Colonic mucosa (tissue), 4 donors: ENCODE data around the gene TBCK. TPM values are rescaled to one million over a fixed set of nuclear protein-coding genes. Genes with fewer than 3 reads are reported as not detected.

ENCODE experiments used
- DNase-seq: peaks from one replicate; pipeline ENCODE4 v3.0.0-alpha.2; 2020
- H3K27ac ChIP-seq: fragments of 200-600 bp; one replicate; pipeline ENCODE4 v1.8.0; 2021
- H3K27me3 ChIP-seq: fragments of 200-600 bp; one replicate; pipeline ENCODE4 v1.8.0; 2021
- H3K36me3 ChIP-seq: fragments of 200-600 bp; one replicate; pipeline ENCODE4 v1.8.0; 2021
- H3K4me1 ChIP-seq: fragments of 200-600 bp; one replicate; pipeline ENCODE4 v1.8.0; 2021; ENCODE audit warnings: mild to moderate bottlenecking
- H3K4me3 ChIP-seq: fragments of 200-600 bp; one replicate; pipeline ENCODE4 v1.8.0; 2021
- H3K9ac ChIP-seq, 2 donors: one replicate each; pipeline ENCODE4 v1.7.0; 2013; ENCODE audit warnings: control low read depth in 2 of 2, low read depth in 2 of 2, low read length in 2 of 2
- H3K9me3 ChIP-seq: fragments of 200-600 bp; one replicate; pipeline ENCODE4 v1.8.0; 2021
- CTCF ChIP-seq: fragments of 200-600 bp; IDR thresholded peaks from one replicate; pipeline ENCODE4 v1.8.0; 2022; ENCODE audit warnings: antibody characterized with exemption, mild to moderate bottlenecking
- intact Hi-C: fragments of 100-400 bp; cut with DNase I; formaldehyde crosslinking; loops from one replicate; pipeline ENCODE4 v1.14.1; 2022
- total RNA-seq, 2 donors: library from RNA; stranded (reverse); fragmentation: NEBNext Ultra II Directional in 1 of 2; extraction: Animal tissue kit (Norgen Biotek cat#: 25700) in 1 of 2; gene quantifications; one replicate each; pipeline ENCODE4 v1.2.1, GENCODE V29; 2021
- donor health status: healthy.
- donor health status: DM: no; HTN: no; CAD: no.
- donor health status: DM: no; HTN: no; CAD: no.

Gene TBCK
- total RNA-seq, 2 donors from 2014 or later = 27.4 to 33.9 TPM

GRCh38 chr4:106316773-106317409 is 882 bp upstream of the TBCK start:
- Histone ChIP-seq H3K9ac (peak overlapping the region; percentile 80 to 97), H3K36me3 (no peaks in the 10 kb centered on the region), H3K4me3 (peak overlapping the region; percentile 91), H3K4me1 (no peaks in the 10 kb centered on the region), H3K27me3 (no peaks in the 10 kb centered on the region), H3K27ac (peak overlapping the region; percentile 90), H3K9me3 (no peaks in the 10 kb centered on the region)
- intact Hi-C loops = no loop called here
- DNase-seq = no peak
- TF ChIP-seq CTCF = no peak

GRCh38 chr4:106315476-106315967 is 487 bp downstream of the TBCK start:
- intact Hi-C loops = no loop called here
- H3K36me3 ChIP-seq = no peaks in the 10 kb centered on the region
- no peak for TF ChIP-seq CTCF
- no peaks in the 10 kb centered on the region for H3K27me3 ChIP-seq
- H3K4me3 ChIP-seq = peak overlapping the region; percentile 91
- H3K27ac ChIP-seq = peak overlapping the region; percentile 90
- no peaks in the 10 kb centered on the region for H3K4me1 ChIP-seq
- no peaks in the 10 kb centered on the region for H3K9me3 ChIP-seq
- peak overlapping the region; percentile 80 to 97 for H3K9ac ChIP-seq
- peak; percentile 55 for DNase-seq

GRCh38 chr4:106314960-106315359 is 1.0 kb downstream of the TBCK start:
- no peak for DNase-seq
- Histone ChIP-seq H3K4me3 (peak overlapping the region; percentile 91), H3K36me3 (no peaks in the 10 kb centered on the region), H3K27me3 (no peaks in the 10 kb centered on the region), H3K27ac (no peak overlapping the region), H3K9ac (peak overlapping the region; percentile 38 to 80), H3K4me1 (no peaks in the 10 kb centered on the region), H3K9me3 (no peaks in the 10 kb centered on the region)
- intact Hi-C loops = no loop called here
- TF ChIP-seq CTCF = no peak

GRCh38 chr4:106312997-106313522 is 2.9 kb downstream of the TBCK start:
- no peak overlapping the region for H3K4me3 ChIP-seq
- intact Hi-C loops = no loop called here
- no peak overlapping the region for H3K27ac ChIP-seq
- H3K9me3 ChIP-seq = no peaks in the 10 kb centered on the region
- no peak overlapping the region for H3K9ac ChIP-seq
- H3K4me1 ChIP-seq = no peaks in the 10 kb centered on the region
- no peaks in the 10 kb centered on the region for H3K27me3 ChIP-seq
- TF ChIP-seq CTCF = no peak
- no peak for DNase-seq
- no peaks in the 10 kb centered on the region for H3K36me3 ChIP-seq

- Histone ChIP-seq H3K27ac (no peak overlapping the region), H3K27me3 (no peaks in the 10 kb centered on the region), H3K4me1 (no peaks in the 10 kb centered on the region), H3K4me3 (no peak overlapping the region), H3K36me3 (no peaks in the 10 kb centered on the region), H3K9ac (no peak overlapping the region), H3K9me3 (no peaks in the 10 kb centered on the region)
- TF ChIP-seq CTCF = no peak
- intact Hi-C loops = no loop called here
- no peak for DNase-seq
Observed at GRCh38 chr4:106312377-106312776, 3.6 kb downstream of the TBCK start.
